SU-DHL-6 (cell line): ENCODE results near the gene EPS8.

Source experiments
- EZH2phosphoT487 ChIP-seq: fragments of 200-600 bp; sonication (generic), shearing (Covaris generic); conservative IDR thresholded peaks from 2 replicates; pipeline ENCODE4 v1.6.1; 2018; ENCODE audit warnings: mild to moderate bottlenecking, antibody characterized with exemption, low read length, moderate library complexity, mixed read lengths
- TF ChIP-seq, protein P1 (sequence below): fragments of 200-600 bp; sonication (generic); IDR thresholded peaks from one replicate; pipeline ENCODE4 v1.5.1; 2017; ENCODE audit warnings: antibody characterized with exemption, mild to moderate bottlenecking, low read length, moderate library complexity; ENCODE audit not compliant: insufficient read depth, poor library complexity, severe bottlenecking

DNA sequence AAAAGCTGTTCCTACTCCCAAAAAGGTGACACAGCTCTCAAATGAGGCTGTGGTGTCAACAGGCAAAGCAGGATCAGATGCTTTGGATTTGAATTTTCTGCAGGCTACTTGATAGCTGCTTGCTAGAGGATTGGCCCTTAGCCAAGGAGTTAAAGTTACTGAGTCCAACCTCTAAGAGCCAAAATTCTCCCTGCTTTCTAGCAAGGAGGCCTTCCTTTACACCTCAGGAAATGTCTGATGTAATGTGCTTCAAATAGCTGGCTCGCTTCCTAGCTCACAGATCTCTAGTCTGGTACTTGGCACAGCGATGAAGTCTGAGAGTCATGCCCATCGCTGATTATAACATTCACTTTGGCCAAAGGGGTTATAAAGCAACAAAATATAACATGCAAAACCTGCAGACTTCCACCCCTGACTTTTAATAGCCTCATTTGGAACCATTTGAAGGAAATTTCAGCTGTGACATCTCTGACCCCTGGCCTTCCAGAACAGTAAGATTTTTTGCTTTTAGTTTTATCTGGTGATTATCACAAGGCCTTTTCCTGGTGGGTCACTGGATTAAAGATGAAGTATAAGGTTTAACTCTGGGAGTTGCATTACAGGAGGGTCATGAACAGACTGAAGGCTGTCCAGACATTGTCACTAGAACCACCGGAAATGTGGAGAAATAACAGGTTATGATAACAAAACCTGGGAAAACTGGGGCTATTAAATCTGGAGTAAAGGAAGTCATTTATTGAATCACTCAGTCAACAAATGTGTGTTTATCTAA, 189.7 kb downstream of the EPS8 start:
- TF ChIP-seq, protein P1, sequence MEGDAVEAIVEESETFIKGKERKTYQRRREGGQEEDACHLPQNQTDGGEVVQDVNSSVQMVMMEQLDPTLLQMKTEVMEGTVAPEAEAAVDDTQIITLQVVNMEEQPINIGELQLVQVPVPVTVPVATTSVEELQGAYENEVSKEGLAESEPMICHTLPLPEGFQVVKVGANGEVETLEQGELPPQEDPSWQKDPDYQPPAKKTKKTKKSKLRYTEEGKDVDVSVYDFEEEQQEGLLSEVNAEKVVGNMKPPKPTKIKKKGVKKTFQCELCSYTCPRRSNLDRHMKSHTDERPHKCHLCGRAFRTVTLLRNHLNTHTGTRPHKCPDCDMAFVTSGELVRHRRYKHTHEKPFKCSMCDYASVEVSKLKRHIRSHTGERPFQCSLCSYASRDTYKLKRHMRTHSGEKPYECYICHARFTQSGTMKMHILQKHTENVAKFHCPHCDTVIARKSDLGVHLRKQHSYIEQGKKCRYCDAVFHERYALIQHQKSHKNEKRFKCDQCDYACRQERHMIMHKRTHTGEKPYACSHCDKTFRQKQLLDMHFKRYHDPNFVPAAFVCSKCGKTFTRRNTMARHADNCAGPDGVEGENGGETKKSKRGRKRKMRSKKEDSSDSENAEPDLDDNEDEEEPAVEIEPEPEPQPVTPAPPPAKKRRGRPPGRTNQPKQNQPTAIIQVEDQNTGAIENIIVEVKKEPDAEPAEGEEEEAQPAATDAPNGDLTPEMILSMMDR: no peak
- TF ChIP-seq EZH2phosphoT487: no peak
